DMS 273 (cell line): Measurements from ENCODE around the gene SSNA1.
"Not testable (repeated sequence)": the region's sequence is repeated elsewhere in the genome, so short reads cannot be mapped to it uniquely, and the experiment has no call there.

Source experiments
- DNase-seq: peaks from one replicate; lab custom pipeline; 2025; ENCODE audit not compliant: unreplicated experiment; lab: John Stamatoyannopoulos, UW

The SSNA1 gene

DNA sequence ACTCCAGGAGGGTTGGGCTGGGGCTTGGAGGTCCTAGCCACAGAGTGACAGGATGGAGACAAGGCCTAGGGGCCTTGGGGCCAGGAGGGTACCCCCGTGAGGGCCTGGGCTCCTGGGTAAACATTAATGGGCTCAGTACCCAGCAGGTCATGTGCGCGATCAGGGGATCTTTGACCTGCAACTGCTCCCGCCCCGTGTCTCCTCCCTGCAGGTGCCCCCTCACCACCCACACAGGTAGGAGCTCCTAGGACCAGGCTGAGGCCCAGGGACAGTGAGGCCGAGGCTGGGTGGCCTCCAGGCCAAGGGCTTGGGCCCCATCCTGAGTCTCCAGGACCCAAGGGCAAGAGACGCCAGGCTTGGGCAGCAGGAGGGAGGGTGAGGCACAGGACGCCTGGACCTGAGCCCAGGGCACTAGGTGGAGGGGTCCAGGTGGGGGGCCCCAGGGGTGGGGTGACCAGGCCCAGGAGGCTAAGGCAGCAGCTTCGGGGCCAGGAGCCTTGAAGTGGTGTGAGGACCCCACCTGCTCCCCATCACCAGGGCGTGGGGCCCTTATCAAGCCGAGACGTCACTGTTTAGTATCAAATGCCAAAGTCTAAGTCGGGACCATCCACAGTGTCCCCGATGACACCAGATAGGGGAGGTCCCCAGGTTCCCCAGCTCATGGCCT, 42.4 kb downstream of the SSNA1 start, which contains the start of gene SLC34A3:
TSS of gene SLC34A3 (plus strand) at position 197 of the 667 bp plus-strand sequence. CDS start 802 bp downstream, outside the sequence.
- DNase-seq: no peak

DNA sequence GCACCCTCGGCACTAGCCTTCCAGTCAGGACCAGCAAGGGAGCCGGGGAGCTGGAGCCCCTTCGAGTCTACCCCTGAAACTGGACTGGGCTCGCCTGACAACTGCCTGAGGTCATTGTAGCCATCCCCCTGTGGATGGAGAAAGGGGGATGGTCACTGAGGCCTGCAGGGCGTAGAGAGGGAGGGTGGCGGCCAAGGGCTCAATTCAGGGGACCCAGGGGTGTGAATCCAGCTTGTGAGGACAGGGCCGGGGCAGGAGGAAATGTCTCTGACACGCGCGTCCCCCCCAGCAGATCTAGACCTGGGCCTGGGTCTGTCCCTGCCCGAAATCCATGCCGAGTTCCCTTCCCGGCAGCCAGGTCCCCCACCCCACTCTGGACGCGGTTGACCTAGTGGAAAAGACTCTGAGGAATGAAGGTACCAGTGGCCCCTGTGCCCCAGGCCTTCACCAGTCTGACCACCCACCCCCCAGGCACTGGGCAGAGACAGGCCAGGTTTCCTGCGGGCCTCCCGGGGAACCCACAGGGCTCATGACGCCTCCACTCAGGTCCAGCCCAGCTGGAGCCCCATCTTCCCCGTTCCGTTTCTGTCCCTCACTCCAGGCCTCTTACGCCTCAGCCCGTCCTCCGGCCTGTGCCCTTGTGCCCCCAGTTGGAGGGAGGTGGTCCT, 43.0 kb downstream of the SSNA1 start:
- no peak for DNase-seq

DNA sequence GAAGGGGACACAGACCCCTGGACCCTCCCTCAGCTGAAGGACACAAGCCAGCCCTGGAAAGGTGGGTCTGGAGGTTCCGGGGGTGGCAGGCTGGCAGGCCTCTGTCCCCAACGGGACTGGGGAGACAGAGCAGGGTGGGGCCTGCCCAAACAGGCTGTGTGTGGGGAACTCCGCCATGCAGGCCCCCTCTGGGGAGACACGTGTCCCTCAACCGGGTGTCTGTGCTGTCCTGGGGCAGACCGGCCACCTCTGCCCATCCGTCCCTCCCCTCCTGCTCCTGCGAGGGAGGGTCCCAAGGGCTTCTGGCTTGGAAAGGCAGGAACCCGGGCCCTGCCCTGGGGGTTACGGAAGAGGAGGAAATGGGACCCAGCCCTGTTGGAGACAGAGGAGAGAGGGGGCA, 43.6 kb downstream of the SSNA1 start:
- DNase-seq: no peak

- DNase-seq: no peak
Observed at GRCh38 chr9:137232510-137232909, 44.0 kb downstream of the SSNA1 start.

DNA sequence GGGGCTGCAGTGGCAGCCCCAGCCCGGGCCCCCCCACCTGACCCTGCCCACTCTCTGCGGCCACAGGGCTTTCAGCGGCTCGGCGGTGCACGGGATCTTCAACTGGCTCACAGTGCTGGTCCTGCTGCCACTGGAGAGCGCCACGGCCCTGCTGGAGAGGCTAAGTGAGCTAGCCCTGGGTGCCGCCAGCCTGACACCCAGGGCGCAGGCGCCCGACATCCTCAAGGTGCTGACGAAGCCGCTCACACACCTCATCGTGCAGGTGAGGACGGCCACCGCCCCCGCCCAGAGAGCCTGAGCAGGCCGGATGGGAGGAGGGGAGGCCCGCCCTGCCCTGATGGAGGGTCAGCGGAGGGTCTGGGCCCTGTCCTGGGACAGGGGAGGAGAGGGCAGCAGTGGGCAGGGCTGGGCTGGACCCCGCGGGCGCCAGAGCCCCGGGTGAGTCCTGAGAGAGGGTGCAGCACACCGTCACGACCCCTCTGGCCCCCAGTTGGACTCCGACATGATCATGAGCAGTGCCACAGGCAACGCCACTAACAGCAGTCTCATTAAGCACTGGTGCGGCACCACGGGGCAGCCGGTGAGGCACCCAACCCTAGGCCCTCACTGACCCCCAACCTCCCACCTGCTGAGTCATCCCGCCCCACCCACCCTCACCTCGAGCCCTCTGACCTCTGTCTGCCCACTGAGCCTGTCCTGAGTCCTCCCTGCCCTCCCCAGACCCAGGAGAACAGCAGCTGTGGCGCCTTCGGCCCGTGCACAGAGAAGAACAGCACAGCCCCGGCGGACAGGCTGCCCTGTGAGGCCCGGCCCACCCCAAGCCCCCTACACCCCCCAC, 44.9 kb downstream of the SSNA1 start:
- no peak for DNase-seq

- no peak for DNase-seq
Observed at GRCh38 chr9:137234055-137234697, 45.7 kb downstream of the SSNA1 start.

DNA sequence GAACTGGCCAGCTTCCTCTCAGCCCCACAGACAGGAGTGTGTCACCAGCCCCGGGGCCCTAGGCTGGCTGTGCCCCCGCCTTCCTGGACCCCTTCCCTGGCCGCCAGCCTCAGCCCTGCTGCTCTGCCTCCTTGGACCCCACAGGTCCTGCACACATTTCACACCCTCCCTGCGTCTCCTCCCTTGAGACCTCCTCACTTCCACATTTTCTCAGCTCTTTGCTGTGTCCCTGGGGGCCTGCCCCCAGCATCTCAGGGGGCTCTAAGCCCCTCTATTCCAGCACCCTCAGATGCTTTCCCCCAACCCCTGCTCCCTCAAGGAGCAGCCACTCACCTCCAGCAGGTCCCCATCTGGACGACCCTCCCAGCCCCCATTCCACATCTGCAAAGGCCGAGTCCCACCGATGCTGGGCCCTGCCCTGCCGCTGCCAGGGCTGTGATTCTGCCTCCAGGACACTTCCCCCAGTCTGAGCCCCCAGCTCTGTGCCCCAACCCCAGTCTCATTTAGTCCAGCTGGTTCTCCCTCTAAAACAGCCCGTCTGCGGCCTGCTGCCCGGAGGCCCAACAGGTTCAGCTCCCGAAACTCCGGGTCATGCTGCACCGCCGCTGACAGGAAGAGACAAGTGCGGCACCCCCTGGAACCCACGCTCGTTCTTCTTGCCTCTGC, 46.4 kb downstream of the SSNA1 start:
- DNase-seq: no peak

DNA sequence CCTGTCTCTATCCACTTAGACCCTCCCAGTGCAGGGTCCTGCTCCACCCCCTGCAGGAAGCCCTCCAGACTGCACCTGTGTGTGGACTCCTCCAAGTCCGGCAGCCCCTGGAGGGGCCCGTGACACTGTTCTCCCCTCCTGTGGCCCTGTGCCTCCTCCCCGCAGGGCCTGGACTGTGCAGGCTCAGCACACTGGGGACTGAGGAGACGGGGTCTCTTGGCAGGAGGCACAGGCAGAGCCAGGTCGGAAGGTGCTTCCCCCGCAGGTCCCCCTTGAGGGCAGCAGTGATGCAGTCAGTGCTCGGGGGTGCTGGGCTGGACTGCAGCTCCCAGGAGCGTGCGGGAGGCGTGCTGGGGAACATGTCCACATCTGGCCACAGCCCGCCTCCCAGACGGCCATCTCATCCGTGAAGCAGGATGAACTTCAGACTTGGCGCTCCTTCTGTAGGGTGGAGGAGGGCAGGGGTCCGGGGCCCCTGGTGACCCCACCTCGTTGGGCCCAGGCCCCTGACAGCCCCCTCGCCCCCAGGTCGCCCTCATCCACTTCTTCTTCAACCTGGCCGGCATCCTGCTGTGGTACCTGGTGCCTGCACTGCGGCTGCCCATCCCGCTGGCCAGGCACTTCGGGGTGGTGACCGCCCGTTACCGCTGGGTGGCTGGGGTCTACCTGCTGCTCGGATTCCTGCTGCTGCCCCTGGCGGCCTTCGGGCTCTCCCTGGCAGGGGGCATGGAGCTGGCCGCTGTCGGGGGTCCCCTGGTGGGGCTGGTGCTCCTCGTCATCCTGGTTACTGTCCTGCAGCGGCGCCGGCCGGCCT, 47.2 kb downstream of the SSNA1 start:
- no peak for DNase-seq

DNA sequence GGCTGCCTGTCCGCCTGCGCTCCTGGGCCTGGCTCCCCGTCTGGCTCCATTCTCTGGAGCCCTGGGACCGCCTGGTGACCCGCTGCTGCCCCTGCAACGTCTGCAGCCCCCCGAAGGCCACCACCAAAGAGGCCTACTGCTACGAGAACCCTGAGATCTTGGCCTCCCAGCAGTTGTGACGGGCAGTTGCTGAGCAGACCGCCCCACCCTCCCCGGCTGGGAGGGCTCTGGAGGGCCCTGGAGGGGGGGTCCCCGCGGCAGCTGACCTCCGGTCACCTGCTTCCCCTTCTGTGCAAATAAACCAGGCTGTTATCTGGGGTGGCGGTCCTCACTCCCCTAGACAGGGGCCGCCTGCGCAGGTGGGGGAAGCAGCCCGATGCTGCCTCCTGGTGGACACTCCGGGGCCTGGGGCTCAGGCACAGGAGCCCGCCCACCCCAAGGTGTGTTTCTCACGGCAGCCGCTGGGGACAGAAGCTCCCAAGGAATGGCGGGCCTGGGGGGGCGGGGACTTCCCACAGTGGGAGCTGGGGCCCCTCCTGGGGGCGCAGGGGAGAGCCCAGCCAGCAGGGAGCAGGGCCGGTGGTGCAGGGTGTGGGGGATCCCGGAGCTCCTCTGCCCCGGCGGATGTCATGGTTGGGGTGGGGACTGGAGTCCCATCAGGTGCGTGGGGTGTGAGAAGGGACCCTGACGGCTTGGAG, 47.9 kb downstream of the SSNA1 start:
- DNase-seq: peak; percentile 92

GRCh38 chr9:137236936-137237421, 48.5 kb downstream of the SSNA1 start:
- DNase-seq: no peak

DNA sequence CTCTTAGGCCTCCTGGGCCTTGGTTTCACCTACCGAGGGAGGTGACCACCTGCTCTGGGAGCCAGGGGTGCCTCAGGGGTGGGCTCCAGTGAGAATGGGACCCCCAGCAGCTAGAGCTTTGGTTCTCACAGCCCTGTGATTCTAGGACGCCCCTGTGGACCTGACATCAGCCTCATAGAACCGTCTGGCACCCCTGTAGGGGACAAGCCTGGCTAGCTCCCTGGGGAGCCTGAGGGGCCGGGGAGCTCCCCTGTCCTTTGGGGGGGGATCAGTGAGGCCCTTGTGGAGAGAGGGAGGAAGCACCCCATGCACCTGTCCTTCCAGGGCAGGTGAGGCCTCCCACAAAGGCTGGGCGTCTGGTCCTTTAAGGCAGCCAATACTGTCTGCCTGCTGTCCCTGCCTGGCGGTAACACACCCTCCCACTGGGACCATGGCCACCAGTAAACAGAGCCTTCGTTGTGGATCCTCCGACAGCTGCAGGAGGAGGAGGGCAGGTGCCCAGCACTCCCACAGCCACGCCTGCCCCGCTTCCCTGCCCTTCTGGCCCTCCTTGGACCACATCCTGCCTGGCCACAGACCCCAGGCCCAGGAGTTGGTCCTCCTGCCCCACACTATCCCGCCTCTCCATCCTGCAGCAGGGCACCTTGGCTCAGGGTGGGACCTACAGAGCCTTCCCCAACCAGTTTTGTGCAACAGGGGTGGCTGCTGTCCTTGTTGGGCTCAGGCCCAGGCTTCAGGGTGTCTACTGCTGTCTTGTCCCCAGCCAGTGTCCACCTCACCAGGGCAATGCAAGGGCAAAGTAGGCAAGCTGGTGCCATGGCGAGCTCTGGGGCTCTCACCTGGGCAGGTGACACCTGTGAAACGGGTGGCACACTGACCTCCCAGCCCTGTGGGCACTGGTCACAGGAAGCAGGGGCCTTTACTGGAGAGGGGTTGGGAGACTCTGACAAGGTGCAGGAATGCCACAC, 49.6 kb downstream of the SSNA1 start:
- DNase-seq: peak; percentile 69

DNA sequence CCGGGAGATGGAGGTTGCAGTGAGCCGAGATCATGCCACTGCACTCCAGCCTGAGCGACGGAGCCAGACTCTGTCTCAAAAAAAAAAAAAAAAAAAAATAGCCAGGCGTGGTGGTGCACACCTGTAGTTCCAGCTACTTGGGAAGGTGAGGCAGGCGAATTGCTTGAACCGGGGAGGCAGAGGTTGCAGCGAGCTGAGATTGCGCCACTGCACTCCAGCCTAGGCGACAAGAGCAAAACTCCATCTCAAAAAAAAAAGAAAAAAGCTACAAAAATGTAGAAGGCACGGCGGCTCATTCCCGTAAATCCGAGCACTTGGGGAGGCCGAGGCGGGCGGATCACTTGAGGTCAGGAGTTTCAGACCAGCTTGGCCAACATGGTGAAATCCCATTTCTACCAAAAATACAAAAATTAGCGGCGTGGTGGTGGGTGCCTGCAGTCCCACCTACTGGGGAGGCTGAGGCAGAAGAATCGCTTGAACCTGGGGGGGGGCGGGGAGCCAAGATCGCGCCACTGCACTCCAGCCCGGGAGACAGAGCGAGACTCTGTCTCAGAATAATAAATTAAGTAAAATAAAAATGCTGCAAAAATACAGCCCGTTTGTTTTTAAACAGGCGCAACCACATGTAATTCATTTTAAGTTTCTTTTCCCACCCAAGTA, 51.2 kb downstream of the SSNA1 start:
- DNase-seq: not testable (repeated sequence)
